Endothelial cell (in vitro differentiated cells): ENCODE results near the gene KRTCAP3. TPM values are rescaled to one million over a fixed set of nuclear protein-coding genes. Genes with fewer than 3 reads are reported as not detected.

Experiments
- DNase-seq: peaks from one replicate; pipeline ENCODE4 v3.0.0; 2021; ENCODE audit warnings: low spot score
- H3K27ac Mint-ChIP-seq: one replicate; pipeline ENCODE4 v1.8.0; 2021; ENCODE audit warnings: mixed read lengths, inconsistent platforms; ENCODE audit not compliant: unreplicated experiment
- H3K27me3 Mint-ChIP-seq: one replicate; pipeline ENCODE4 v1.8.0; 2021; ENCODE audit warnings: mild to moderate bottlenecking, moderate library complexity, mixed read lengths, inconsistent platforms; ENCODE audit not compliant: unreplicated experiment
- H3K36me3 Mint-ChIP-seq: one replicate; pipeline ENCODE4 v1.8.0; 2021; ENCODE audit warnings: mild to moderate bottlenecking, low read depth, mixed read lengths, inconsistent platforms; ENCODE audit not compliant: unreplicated experiment
- H3K4me1 Mint-ChIP-seq: one replicate; pipeline ENCODE4 v1.8.0; 2021; ENCODE audit warnings: mild to moderate bottlenecking, mixed read lengths, inconsistent platforms; ENCODE audit not compliant: unreplicated experiment
- H3K4me3 Mint-ChIP-seq: one replicate; pipeline ENCODE4 v1.8.0; 2021; ENCODE audit warnings: mild to moderate bottlenecking, mixed read lengths, inconsistent platforms; ENCODE audit not compliant: unreplicated experiment
- H3K9me3 Mint-ChIP-seq: one replicate; pipeline ENCODE4 v1.8.0; 2021; ENCODE audit warnings: mixed read lengths, inconsistent platforms; ENCODE audit not compliant: unreplicated experiment
- CTCF ChIP-seq: fragments of 200-600 bp; sonication (generic); IDR thresholded peaks from one replicate; pipeline ENCODE4 v1.5.0; 2021; ENCODE audit warnings: antibody characterized with exemption; ENCODE audit not compliant: unreplicated experiment
- long read RNA-seq: library from polyadenylated mRNA; unstranded; transcript quantifications from one replicate; pipeline ENCODE4 v2.0.0, GENCODE V29; 2020; ENCODE audit not compliant: unreplicated experiment
- total RNA-seq: library from RNA; stranded (reverse); fragmentation: NEBNext Ultra II Directional; extraction: Animal tissue kit (Norgen Biotek cat#: 25700); gene quantifications from one replicate; pipeline ENCODE4 v1.2.1, GENCODE V29; 2021; ENCODE audit not compliant: unreplicated experiment

The KRTCAP3 gene
- total RNA-seq = 4.6 TPM
- long read RNA-seq, partial matches to known transcripts = 1 of 1 reads
- long read RNA-seq, other reads (novel, unspliced or antisense) = 0 of 1 reads

GRCh38 chr2:27441958-27442919 lies at the start of gene KRTCAP3:
Gene KRTCAP3, plus strand, starts transcription at chr2:27442381. Its CDS starts 32 bp downstream, at chr2:27442413.
- Mint-ChIP-seq H3K27me3 (peaks cover 6% of the 10 kb centered on the region), H3K27ac (no peak within 1 kb of the TSS), H3K4me1 (peaks cover 17% of the 10 kb centered on the region), H3K4me3 (peak within 1 kb of the TSS; percentile 60), H3K36me3 (peaks cover 39% of the 10 kb centered on the region), H3K9me3 (no peaks in the 10 kb centered on the region)
- DNase-seq = peak; percentile 52
- TF ChIP-seq CTCF = peak; percentile 52

GRCh38 chr2:27393225-27393624 lies 49.0 kb upstream of the KRTCAP3 start:
- Mint-ChIP-seq H3K4me3 (no peak overlapping the region), H3K27me3 (peaks cover 1% of the 10 kb centered on the region), H3K4me1 (no peaks in the 10 kb centered on the region), H3K27ac (no peak overlapping the region), H3K36me3 (peaks cover 11% of the 10 kb centered on the region), H3K9me3 (no peaks in the 10 kb centered on the region)
- DNase-seq = no peak
- TF ChIP-seq CTCF = no peak

GRCh38 chr2:27398962-27399361 lies 43.2 kb upstream of the KRTCAP3 start:
- no peak for TF ChIP-seq CTCF
- Mint-ChIP-seq H3K4me3 (no peak overlapping the region), H3K27me3 (peaks cover 2% of the 10 kb centered on the region), H3K4me1 (no peaks in the 10 kb centered on the region), H3K36me3 (peaks cover 3% of the 10 kb centered on the region), H3K9me3 (no peaks in the 10 kb centered on the region), H3K27ac (no peak overlapping the region)
- no peak for DNase-seq

- TF ChIP-seq CTCF = no peak
- Mint-ChIP-seq H3K27ac (peak overlapping the region; percentile 37), H3K36me3 (peaks cover 3% of the 10 kb centered on the region), H3K27me3 (peaks cover 2% of the 10 kb centered on the region), H3K9me3 (no peaks in the 10 kb centered on the region), H3K4me3 (peak overlapping the region; percentile 42), H3K4me1 (no peaks in the 10 kb centered on the region)
- DNase-seq = no peak
Measured at GRCh38 chr2:27400348-27401135, 41.6 kb upstream of the KRTCAP3 start.
